Hepatic stellate cell (primary cell): ENCODE results near the gene MAD2L2.
A peak's percentile ranks its signal among the peaks of the same experiment; 100 is the strongest.

Experiments
- DNase-seq: peaks from one replicate; pipeline ENCODE4 v3.0.0; 2011; ENCODE audit warnings: low spot score

MAD2L2 gene

GRCh38 chr1:11653101-11653860 lies 27.7 kb downstream of the MAD2L2 start:
- DNase-seq: no peak

GRCh38 chr1:11652203-11652780 lies 28.7 kb downstream of the MAD2L2 start:
- DNase-seq: no peak

DNA sequence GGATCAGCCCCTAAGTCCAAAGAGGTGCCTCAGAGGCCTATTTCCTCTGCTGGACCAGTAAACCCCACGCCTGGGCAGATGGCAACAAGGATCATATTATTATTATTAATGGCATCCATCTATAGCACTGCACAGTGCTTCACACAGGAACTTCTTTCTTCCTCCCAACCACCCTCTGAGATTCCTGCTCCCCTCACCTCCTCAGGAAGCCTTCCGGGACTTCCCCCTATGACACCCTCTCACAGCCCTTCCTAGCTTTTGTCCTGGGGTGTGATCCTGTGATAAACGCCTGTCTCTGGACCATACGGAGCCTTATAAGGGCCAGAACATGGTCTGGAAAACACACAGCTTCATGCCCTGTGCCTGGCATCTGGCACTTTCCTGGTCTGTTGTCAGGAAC lies 29.9 kb downstream of the MAD2L2 start:
- no peak for DNase-seq

DNA sequence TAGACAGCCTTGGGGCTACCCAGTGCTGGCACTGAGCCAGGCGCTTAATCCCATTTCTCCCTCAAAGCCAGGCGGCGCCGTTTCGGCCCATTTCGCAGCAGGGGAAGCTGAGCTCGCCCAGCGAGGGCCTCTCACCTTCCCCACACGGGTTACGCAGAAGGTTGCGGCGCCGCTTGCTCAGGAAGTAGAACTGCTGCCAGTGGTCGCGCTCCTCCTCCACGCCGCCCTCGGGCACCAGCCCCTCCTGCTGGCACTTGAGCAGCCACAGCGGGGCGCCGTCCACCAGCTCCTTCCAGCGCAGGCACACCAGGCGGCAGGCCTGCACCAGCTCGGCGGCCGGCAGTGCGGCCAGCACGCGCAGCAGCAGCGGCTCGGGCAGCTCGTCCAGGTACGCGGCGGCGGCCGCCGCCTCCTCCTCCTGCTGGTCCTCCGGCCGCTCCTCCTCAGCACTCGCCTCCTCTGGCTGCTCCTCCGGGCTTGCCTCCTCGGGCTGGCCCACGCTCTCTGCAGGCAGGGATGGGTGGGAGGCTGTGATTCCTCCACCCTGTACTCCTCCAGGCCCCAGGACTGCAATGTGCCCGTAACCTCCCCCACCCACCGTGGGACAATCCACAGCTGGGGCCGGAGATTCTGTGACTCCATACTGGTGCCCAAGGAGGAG lies 30.5 kb downstream of the MAD2L2 start:
- DNase-seq: peak; percentile 75

DNA sequence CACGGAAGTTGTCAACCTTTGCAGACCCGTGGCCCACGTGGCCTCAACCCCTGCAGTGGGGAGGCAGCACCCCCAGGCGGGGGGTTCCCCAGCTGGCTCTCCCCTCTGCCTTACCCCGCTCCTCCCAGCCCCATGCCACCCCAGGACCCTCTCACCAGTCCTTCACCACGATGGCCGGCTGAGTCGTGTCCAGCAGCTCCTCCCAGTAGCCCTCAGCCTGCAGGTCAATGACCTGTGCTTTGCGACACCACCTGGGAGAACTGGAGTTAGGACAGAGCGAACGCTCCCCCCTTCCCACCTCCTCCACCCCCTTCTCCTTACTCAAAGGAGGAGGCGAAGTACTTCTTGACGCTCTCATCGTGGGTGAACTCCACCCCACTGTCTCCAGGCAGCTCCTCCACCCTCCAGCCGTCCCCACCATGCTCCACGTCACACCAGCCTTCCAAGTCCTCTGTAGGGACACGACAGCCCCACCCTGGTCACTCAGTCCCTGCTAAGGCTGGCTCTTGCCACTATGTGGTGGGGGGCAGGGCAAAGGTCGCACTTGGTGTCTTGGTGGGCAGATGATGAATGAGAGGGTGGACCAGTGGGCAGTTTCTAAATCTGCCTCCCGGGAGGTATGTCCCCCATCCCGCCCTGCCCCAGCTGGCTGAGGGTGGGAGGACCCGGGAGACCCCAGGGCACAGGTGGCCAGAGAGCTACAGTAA lies 31.2 kb downstream of the MAD2L2 start:
- no peak for DNase-seq

- no peak for DNase-seq
These were observed 31.7 kb downstream of the MAD2L2 start for GRCh38 chr1:11649237-11649623.

DNA sequence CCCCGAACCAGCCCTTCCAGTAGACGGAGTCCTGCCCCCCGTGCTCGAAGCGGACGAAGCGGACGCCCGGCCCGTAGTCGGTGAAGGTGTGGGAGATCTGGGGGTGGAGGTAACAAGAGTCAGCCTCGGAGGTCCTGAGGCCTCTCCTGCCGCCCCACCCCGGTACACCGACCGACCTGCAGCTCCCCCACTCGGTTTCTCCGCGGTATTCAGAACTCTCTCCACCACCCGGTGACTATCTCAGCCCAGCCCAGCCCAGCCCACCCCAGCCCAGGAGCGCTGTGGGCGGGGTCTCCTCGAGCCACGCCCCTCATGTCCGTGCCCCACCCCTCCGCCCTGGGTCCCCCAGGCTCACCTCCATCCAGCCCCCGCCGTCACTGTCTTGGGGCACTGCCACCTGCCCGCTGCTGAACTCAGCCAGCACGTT lies 32.2 kb downstream of the MAD2L2 start:
- DNase-seq: no peak

DNA sequence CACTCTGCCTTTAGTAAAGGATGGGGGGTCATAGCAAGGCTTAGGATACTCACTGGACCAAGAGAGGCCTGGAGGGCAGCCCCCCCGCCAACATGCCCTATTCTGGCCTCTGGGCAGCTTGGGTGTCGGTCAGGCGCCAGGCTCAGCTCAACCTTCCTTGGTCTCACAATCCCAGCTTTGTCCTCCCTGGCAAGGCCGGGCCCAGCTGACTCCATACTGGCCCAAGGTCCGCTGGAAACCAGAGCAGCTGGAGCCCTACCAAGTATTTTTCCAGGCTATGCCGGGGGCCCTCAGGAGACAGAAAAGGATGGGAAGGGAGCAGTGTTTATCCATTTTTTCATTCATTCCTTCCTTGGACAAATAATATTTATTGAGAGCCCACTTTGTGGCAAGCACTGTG lies 32.9 kb downstream of the MAD2L2 start:
- DNase-seq: no peak

- DNase-seq: no peak
These were observed 33.6 kb downstream of the MAD2L2 start for GRCh38 chr1:11647333-11647732.

GRCh38 chr1:11646317-11646716 lies 34.6 kb downstream of the MAD2L2 start:
- DNase-seq: no peak

DNA sequence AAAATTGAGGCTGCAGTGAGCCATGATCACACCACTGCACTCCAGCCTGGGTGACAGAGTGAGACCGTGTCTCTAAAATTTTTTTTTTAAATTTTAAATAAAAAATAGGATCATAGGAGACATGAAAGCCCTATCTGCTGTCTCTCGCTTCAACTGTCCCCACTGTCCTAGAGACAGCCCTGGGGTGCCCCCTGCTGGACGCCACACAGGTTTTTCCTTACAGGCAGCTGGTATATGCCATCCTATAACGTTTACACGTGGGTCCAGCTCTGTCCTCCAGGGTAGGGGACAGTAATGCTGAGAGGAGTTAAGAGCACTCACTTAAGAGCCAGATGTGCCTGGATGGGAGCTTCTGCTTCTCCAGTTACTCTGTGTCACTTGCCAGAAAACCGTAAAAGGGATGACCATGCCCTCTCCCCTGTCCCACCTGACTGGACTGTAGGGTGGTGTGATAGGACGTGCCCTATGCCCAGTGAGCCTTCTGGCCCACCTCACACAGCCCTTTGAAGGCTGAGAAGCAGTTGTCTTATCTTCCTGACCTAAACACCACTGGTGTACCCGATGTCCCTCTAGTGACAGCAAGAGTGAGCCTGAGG lies 35.2 kb downstream of the MAD2L2 start:
- DNase-seq: peak; percentile 79

- no peak for DNase-seq
These were observed 35.7 kb downstream of the MAD2L2 start for GRCh38 chr1:11645270-11645669.

DNA sequence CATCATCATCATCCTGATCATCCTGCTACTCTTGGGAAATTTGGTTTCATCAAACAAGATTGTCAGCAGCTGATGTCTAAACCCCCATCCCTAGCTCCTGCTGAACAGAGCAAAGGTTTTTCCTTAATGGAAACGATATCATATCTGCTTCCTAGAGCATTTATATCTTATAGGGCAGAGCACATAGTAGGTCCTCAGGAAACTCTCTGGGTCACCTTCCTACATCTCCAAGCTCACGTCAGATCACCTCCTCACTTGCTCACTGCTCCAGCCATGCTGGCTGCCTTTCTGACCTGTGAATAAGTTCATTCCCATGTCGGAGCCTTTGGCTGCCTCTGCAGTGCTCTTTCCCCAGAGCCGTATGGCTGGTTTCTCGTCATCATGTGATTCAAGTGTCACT lies 37.2 kb downstream of the MAD2L2 start:
- DNase-seq: no peak

- DNase-seq: peak; percentile 88
These were observed 38.4 kb downstream of the MAD2L2 start for GRCh38 chr1:11642418-11643017.

DNA sequence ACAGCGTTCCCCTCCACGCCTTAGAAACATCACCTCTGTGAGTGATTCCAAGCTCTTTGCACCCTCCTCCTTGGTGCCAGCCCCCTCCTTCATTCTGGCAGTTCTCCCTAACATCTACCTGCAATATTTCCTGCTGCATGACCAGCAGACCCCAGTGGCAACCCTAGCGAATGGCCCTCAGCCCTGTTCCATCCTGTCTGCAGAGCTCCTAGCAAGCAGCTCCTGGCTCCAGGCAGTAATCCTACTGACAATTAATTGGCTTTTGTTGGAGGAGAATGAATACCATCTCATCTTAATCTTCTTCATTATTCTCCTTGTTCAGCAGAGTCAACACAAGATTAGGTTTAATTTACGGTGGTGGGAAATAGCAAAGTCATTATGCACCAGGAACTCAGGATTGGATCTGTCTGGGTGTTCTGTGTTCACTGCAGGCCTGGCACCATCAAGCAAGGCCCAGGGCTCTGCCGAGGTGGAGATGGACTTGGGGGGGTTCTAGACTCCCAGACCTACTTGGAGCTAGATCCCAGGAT lies 39.1 kb downstream of the MAD2L2 start:
- DNase-seq: no peak

DNA sequence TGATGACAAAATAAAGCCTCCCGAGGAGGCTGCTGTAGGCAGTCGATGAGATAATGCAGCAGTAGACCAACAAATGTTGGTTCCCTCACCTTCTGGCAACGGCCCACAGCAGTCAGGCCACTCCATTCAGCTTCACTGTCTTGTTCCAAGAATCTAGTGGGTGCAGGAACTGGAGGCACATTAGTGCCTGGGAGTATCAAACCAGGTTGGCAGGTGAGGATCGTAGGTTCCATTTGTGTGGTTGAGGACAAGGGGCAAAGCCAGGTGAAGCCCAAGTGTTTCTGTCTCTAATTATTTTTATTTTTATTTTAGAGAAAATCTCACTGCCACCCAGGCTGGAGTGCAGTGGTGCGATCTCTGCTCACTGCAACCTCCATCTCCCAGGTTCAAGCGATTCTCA lies 40.0 kb downstream of the MAD2L2 start:
- no peak for DNase-seq

DNA sequence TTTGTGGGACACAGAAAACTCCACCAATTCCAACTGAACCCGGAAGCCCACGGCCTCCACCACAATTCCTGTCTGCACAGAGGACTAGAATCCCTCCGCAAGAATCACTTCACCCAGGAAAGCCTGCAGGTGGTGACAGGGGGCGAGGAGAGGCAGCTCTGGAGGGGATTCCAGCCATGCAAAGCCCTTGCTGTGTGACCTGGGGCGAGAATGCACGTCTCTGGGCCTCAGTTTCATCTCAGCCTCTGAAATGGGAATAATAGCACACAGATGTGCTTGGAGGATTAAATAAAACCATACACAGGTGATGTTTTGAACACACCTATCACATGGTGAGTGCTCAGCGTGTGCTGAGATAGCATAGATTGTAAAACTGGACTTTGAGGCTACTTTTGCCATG lies 40.8 kb downstream of the MAD2L2 start:
- no peak for DNase-seq

DNA sequence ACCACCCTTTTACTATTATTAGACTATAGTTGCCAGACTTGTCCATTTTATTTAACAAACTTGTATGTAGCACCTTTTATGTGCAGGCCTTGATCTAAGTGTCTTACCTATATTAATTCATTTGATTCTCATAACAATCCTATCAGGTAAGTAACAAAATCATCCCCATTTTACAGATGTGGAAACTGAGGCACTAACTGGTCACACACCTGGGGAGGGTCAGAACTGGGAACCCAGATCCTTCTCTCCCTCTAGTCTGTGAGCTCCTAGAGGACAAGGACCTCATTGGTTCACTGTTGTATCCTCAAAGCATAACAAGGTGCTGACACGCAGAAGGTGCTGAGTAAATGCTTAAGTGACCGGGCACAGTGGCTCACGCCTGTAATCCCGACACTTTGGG lies 41.6 kb downstream of the MAD2L2 start:
- DNase-seq: no peak

GRCh38 chr1:11638121-11638520 lies 42.8 kb downstream of the MAD2L2 start:
- DNase-seq: no peak

DNA sequence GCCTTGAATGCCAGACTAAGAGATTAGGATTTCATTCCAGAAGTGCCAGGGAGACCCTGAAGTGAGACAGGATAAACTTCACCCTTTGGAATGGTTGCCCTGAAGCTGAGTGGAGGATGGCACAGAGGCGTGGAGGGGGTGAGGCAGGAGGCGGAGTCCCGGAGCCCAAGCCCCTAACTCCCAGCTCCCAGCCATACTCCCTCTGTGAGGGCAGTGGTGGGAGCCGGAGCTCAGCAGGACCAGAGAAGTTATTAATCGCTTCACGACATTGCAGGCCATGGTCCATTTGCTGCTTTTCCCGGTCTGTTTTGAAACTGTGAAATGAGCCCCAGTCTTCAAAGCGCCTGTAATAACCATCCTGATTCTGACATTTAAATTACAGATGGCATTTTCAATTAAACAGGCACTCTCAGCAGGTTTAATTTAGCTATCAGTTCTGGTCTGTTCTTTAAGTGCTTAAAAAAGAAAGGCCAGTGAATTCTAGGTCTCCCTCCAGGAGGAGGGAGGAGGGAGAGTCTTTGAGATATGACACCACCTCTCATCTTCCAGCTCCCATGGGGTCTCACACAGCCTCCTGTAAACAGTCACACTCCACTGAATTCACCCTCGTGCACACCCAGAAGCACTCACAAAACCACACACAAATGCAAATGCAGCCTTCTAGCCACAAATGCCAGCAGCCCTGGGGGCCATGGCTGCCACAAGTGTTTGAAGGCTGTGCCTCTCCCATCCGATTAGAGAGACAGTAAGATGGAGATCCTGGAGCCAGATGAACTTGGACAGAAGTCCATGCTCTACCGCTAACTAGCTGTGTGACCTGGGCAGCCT lies 46.4 kb downstream of the MAD2L2 start:
- no peak for DNase-seq
